22Rv1 (cell line): ENCODE data around the gene SFXN5.

Experiments
- CTCF ChIP-seq: fragments of 450-650 bp; IDR thresholded peaks from 2 replicates; pipeline ENCODE4 v1.5.1; 2017; ENCODE audit warnings: mild to moderate bottlenecking
- ZFX ChIP-seq: fragments of 450-650 bp; IDR thresholded peaks from 2 replicates; pipeline ENCODE4 v1.6.1; 2017; ENCODE audit warnings: antibody characterized with exemption, borderline replicate concordance

DNA sequence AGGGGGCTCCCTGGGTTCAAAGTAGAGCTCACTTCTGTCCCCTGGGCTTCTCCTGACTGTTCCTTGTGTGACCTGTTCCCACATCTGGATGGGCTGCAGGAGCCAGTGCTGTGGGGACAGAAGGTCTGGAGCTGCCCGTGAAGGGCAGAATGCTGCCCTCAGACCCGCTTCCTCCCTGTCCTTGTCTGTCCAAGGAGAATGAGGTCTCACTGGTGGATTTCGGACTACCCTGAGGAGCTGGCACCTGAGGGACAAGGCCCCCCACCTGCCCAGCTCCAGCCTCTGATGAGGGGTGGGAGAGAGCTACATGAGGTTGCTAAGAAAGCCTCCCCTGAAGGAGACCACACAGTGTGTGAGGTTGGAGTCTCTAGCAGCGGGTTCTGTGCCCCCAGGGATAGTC lies 138.7 kb downstream of the SFXN5 start:
- TF ChIP-seq CTCF (no peak), ZFX (no peak)
